ENCODE results near the gene ZFYVE21.

- TF ChIP-seq CTCF (IDR thresholded peaks at IDR 0.05) = no peak
- no peak for TF ChIP-seq POLR2A (IDR thresholded peaks at IDR 0.05)
Measured at GRCh38 chr14:103700753-103701490, 14.7 kb upstream of the ZFYVE21 start.
